Measurements from ENCODE around the gene SMG7. TPM values are rescaled to one million over a fixed set of nuclear protein-coding genes. Genes with fewer than 3 reads are reported as not detected.

SMG7 gene
- total and polyA plus RNA-seq, 10 of the 15 experiments (the other 5 are each of a cell fraction or from before 2014, with no cell fraction given): 9.5 to 65.4 (median 42.7) TPM

DNA sequence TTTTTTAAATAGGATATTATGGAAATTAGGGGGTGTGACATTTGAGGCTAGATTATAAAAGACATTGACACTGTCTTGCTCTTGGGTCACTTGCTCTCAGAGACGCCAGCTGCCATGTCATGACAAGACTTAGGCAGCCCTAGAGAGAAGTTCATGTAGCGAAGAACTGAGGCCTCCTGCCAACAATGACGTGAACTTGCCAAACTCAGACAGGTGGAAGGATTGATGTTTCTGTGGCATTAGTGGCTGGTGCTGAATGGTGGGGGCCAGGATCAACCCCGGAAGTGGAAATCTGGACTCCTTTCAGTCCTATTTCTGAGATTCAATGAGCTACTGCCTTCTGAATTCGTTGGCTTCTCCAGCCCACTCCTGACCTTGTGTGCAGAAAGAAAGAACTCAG is 103.3 kb downstream of the SMG7 start:
- Histone ChIP-seq H2AFZ (ENCODE audit: control insufficient read depth, low read depth, low read length) (no peak overlapping the region), H3K36me3 (ENCODE audit: control insufficient read depth in 2 of 2, insufficient read depth in 2 of 2, low read length in 1 of 2) (peaks cover 3 to 33% of the 10 kb centered on the region in 2 experiments; a peak in 2 of 4 replicates), H3K79me2 (ENCODE audit: control insufficient read depth, insufficient read depth, low read length) (no peaks in the 10 kb centered on the region), H3K9me3 (replicated peaks; ENCODE audit: control insufficient read depth, insufficient read depth, low read length) (no peaks in the 10 kb centered on the region), H3K4me3 (no peak overlapping the region), H3K4me1 (ENCODE audit: control insufficient read depth, insufficient read depth, low read length) (peaks cover 3% of the 10 kb centered on the region; the same call in 1 of the 2 replicates), H3K9ac (ENCODE audit: control insufficient read depth, insufficient read depth, low read length) (no peak overlapping the region), H3K4me2 (ENCODE audit: control insufficient read depth, insufficient read depth) (no peak overlapping the region), H3K27me3 (replicated peaks in 1 of 2; ENCODE audit: control insufficient read depth in 2 of 2, insufficient read depth in 2 of 2, low read length in 1 of 2) (no peaks in the 10 kb centered on the region), H4K20me1 (ENCODE audit: control insufficient read depth, insufficient read depth) (no peaks in the 10 kb centered on the region), H3K27ac (ENCODE audit: control insufficient read depth, insufficient read depth) (no peak overlapping the region)
- no peak for ATAC-seq
- ChIA-PET POLR2A (no interaction called here), CTCF (no interaction called here), SMC1A (ENCODE audit: uncharacterized antibody, unreplicated experiment) (interaction anchor here (0.7 to 1.2 kb wide), 3 partner anchors 25 to 47 kb away, joined by 3 to 5 read pairs (median 5); no protein-coding TSS in a partner anchor), RAD21 (ENCODE audit: unreplicated experiment) (no interaction called here)
- BruUV-seq (replicated peaks): no TSS peak
- TF ChIP-seq, protein P1, sequence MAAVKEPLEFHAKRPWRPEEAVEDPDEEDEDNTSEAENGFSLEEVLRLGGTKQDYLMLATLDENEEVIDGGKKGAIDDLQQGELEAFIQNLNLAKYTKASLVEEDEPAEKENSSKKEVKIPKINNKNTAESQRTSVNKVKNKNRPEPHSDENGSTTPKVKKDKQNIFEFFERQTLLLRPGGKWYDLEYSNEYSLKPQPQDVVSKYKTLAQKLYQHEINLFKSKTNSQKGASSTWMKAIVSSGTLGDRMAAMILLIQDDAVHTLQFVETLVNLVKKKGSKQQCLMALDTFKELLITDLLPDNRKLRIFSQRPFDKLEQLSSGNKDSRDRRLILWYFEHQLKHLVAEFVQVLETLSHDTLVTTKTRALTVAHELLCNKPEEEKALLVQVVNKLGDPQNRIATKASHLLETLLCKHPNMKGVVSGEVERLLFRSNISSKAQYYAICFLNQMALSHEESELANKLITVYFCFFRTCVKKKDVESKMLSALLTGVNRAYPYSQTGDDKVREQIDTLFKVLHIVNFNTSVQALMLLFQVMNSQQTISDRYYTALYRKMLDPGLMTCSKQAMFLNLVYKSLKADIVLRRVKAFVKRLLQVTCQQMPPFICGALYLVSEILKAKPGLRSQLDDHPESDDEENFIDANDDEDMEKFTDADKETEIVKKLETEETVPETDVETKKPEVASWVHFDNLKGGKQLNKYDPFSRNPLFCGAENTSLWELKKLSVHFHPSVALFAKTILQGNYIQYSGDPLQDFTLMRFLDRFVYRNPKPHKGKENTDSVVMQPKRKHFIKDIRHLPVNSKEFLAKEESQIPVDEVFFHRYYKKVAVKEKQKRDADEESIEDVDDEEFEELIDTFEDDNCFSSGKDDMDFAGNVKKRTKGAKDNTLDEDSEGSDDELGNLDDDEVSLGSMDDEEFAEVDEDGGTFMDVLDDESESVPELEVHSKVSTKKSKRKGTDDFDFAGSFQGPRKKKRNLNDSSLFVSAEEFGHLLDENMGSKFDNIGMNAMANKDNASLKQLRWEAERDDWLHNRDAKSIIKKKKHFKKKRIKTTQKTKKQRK (IDR thresholded peaks at IDR 0.05; ENCODE audit: low read depth, low read length): no peak
- TF ChIP-seq, protein P2, sequence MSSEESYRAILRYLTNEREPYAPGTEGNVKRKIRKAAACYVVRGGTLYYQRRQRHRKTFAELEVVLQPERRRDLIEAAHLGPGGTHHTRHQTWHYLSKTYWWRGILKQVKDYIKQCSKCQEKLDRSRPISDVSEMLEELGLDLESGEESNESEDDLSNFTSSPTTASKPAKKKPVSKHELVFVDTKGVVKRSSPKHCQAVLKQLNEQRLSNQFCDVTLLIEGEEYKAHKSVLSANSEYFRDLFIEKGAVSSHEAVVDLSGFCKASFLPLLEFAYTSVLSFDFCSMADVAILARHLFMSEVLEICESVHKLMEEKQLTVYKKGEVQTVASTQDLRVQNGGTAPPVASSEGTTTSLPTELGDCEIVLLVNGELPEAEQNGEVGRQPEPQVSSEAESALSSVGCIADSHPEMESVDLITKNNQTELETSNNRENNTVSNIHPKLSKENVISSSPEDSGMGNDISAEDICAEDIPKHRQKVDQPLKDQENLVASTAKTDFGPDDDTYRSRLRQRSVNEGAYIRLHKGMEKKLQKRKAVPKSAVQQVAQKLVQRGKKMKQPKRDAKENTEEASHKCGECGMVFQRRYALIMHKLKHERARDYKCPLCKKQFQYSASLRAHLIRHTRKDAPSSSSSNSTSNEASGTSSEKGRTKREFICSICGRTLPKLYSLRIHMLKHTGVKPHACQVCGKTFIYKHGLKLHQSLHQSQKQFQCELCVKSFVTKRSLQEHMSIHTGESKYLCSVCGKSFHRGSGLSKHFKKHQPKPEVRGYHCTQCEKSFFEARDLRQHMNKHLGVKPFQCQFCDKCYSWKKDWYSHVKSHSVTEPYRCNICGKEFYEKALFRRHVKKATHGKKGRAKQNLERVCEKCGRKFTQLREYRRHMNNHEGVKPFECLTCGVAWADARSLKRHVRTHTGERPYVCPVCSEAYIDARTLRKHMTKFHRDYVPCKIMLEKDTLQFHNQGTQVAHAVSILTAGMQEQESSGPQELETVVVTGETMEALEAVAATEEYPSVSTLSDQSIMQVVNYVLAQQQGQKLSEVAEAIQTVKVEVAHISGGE (CRISPR knock-in tag; IDR thresholded peaks at IDR 0.05): no peak
- no peak for TF ChIP-seq HCFC1 (IDR thresholded peaks at IDR 0.05; ENCODE audit: low read length)
- intact Hi-C loops (cut with micrococcal nuclease; ENCODE audit: unreplicated experiment): no loop called here
- in situ Hi-C loops (cut with MboI): no loop called here
- FAIRE-seq: no peak
- WGBS (ENCODE audit: insufficient coverage, insufficient replicate concordance, low lambda C conversion rate, missing lambda C conversion rate): 81% methylated on average over 5 of the region's 5 CpGs
- DNase-seq (ENCODE audit: low read depth, low spot score): no peak

Measured in GM12878 (cell line).